ENCODE measurements around the gene ARHGEF12.

ARHGEF12 gene

DNA sequence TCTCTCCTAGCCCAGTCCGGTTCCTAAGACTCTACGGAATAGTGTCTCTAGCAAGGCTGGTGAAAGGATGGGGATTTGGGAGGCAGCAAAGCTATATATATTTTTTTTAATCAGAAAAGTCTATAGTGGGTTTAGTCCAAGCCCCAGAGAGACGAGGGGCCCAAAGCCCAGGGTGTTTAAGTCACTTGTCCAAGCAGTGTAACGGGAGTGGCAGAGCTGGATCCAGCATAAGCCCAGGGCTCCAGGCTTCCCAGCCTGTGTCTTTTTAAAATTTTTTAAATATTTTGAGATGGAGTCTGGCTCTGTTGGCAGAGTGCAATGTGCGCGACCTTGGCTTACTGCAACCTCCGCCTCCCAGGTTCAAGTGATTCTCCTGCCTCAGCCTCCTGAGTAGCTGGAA is 182.1 kb downstream of the ARHGEF12 start:
- no peak for DNase-seq (ENCODE audit: low read depth in 2 of 2)

DNA sequence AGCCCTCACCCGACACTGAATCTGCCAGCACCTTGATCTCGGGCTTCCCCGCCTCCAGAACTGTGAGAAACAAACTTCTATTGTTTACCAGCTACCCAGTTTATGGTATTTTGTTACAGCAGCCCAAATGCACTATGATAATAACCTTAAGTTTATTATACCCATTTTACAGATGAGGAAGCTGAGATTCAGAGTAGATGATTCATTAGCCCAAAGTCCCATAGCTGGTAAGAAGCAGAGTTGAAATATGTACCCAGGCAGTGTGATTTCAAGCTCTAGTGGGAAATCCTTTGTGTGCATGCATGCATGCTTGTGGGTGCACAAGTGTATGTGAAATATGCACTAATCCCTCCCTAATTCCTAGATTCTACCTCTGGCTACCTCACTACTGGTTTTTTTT is 183.3 kb downstream of the ARHGEF12 start:
- no peak for DNase-seq (ENCODE audit: low read depth in 2 of 2)

DNA sequence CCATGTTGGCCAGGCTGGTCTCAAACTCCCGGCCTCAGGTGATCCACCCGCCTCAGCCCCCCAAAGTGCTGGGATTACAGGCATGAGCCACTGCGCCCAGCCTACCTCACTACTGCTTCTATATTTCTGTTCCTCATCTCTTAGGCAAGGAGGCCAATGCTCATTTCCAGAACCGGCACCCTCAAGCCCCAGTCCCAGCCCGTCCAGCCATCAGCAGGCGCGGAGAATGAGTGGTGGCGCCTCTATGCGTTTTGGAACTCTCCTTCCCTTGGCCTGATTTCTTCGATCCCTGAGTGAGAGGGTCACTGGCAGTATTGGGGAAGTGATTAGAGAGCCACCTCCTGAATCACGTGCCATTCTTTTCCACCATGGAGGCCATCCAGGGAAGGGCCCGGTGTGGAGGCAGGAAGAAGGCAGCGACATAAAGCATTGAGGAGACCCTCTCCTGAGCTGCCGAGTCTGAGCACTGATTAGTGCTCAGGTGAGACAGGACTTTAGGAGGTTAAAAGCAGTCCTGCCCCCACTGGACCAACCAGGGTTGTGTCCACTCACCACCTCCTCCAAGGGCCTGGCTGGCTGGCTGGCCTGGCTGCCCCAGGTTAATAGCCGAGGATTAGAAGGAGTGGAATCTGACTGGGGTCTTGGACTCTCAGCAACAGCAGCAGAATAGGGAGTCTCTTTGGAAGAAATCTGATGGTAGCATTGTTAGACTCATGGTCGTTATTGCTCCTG is 184.0 kb downstream of the ARHGEF12 start:
- no peak for DNase-seq (ENCODE audit: low read depth in 2 of 2)

DNA sequence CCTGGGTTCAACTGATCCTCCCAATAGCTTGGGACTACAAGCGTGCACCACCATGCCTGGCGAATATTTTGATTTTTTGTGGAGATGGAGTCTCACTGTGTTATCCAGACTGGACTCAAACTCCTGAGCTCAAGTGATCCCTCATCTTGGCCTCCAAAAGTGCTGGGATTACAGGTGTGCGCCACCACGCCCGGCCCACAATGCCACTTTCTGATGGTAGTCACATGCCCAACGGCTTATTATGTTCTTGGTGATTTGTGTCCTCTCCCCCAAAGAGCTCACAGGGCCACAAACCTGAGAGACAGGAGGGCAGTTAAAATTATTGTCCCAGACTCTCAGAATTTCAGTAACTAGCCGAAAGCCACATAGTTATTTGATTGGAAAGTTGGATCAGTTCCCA is 185.0 kb downstream of the ARHGEF12 start:
- DNase-seq (ENCODE audit: low read depth in 2 of 2) = no peak

DNA sequence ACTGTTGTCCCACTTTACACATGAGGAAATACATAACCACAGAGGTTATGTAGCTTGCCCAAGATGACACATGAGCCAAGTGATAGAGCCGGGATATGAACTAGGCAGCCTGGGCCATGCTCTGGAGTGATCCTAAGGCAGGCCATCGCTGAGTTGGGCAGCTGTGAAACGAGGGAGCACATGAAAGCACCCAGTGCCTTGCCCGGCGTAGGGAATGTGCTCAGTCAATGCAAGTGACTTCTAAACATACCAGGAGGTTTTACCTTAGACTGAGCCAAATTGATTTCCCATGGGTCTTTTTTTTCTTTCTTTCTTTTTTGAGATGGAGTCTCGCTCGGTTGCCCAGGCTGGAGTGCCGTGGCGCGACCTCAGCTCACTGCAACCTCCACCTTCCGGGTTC is 185.8 kb downstream of the ARHGEF12 start:
- DNase-seq (ENCODE audit: low read depth in 2 of 2) = no peak

DNA sequence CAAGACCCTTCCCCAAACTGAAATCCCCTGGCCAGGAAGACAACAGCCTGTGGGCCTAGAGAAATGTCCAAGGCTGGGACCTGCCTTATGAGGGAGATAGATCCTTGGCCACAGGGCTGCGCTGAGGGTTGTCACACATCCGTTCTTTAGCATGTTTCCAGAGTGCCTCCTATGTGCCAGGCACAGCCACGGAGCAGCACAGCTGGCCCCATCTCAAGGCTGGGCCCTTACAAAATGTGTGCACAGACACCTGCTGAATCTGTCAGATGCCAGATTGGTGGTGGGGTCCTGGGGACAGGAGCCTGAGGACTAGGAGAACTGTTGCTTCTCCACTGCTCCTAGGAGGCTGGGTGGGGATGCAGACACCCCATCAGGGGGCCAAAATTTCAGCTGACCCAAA is 186.5 kb downstream of the ARHGEF12 start:
- no peak for DNase-seq (ENCODE audit: low read depth in 2 of 2)

DNA sequence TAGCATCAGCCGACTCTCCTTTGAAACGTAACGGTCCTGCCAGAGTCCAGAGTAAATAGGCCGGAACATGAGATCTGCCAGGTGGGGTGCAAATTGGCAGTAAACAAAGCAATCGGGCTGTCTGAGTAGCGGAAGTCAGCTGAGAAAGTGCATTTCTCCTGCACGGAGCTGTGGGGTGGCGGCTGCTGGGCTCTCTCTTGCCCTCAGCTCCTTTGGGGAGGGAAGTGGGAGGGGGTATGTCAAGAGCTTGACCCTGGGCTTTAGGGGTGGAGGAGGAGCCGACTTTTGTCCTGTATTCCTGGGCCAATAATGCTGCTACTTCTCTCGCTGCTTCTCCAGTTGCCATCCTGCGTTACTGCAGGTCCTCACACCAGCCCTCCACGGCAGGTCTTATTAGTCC is 187.0 kb downstream of the ARHGEF12 start:
- DNase-seq (ENCODE audit: low read depth in 2 of 2) = no peak

DNA sequence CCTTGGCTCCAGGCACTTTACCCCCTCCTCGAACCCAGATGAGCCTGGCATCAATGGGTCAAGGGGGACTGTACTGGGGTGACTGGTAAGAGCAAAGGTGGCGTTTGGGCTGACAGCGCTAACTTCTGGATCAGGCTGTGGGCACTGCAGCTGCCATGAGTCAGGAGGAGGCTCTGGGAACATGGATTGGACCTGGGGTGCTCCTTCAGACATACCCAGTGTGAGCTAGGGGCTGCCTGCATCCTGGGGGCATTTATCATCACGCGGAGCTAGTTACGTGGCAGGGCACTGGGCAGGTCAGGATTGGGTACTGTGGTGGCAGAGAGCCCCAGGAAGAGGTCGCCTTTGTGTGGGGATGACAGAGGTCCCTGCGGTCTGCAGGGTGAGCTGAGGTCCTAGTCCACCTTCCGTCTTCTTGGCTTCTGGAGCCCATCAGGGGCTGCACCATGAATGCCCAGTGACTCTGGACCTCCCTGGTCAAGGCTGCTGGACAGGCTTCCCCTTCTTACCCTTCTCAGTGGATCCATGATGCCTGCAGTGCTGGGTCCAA is 188.4 kb downstream of the ARHGEF12 start:
- DNase-seq (ENCODE audit: low read depth in 2 of 2) = no peak

DNA sequence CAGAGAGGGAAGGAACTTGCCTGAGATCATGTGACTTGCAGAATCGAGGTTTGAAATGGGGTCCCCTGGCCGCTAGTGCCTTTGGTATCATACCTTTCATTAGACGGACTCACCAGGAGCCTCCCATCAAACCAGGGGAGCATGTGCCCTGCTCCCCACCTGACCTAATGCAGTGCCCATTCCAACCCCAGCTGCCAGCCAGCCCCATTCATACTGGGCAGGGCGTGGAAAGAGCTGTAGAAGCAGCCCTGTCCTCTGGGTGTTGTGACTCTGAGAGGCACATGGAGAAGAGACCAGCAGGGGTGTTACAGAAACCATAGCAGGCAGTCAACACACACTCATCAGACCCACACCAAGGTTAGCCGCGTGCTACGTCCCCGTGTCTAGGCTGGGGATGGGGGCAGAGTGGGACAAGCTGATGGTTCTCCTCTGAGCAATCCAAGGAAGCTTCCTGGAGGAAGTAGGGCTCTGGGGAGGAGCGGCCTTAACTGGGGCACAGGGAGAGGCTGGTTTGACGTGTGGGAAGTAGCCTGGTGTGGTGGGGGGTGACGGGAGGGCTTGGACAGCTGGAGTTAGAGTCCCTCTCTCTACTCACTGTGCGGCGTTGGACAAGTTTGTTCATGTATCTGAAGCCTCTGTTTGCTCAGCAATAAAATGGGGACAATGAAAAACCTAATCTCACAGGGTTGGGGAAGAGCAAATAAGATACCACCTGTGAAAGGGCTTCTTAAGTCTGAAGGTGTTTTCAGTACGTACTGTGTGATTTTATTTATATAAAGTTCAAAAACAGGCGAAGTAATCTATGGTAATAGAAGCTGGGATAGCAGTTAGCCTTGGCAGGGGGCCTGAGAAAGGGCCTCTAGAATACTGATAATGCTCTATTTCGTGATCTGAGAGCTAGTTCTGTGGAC is 189.3 kb downstream of the ARHGEF12 start:
- no peak for DNase-seq (ENCODE audit: low read depth in 2 of 2)

DNA sequence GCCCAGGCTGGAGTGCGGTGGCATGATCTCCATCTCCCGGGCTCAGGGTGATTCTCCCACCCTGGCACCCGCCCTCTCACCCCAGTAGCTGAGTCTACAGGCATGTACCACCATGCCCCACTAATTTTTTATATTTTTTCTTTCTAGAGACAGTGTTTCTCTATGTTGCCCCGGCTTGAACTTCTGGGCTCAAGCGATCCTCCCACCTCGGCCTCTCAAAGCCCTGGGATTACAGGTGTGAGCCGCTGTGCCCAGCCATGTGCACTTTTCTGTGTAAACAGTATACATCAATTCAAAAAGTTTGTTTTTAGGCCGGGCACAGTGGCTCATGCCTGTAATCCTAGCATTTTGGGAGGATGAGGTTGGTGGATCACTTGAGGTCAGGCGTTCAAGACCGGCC is 190.0 kb downstream of the ARHGEF12 start:
- no peak for DNase-seq (ENCODE audit: low read depth in 2 of 2)

DNA sequence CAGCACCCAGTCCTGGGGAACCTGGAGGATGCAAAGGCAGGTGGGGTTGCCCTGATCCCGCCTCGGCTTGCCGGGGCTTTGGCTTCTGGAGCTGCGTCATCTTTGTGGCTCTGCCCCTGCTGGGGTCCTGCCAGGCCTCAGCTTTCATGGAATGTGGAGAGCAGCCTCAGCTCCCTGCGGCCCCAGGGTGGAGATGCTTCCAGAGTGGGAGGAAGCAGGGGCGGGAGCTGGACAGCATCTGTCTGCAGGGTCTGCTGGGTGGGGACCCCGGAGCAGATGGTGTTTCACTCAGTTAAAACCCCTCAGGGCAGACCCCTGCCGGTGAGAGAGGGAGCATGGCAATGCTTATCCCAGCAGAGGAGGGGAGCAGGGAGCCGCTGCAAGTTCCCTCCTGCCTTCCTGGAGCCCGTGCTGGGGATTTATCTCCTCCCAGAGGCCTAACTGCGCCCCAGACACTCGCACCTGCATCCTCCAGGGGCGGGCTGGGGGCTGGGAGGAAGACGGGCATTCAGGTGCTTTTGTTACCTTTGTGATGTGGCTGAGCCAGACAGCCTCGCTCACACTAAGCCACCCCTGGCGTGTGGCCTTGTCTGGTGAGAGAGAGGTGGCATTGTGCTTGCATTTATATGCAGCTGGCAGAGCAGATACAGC is 191.0 kb downstream of the ARHGEF12 start:
- no peak for DNase-seq (ENCODE audit: low read depth in 2 of 2)

DNA sequence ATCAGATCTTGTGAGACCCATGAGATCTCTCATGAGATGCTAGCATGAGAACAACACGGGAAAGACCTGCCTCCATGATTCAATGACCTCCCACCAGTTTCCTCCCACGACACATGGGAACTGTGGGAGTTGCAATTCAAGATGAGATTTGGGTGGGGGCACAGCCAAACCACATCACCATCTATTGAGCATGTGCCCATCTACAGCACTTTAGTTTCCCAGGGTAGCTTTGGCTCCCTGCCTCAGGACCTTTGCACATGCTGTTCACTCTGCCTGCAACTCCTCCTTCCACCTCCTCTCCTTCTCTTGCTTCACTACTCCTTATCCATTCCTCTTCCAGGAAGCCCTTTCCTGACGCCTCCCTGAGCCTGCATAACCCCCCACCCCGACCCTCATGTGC is 192.5 kb downstream of the ARHGEF12 start:
- no peak for DNase-seq (ENCODE audit: low read depth in 2 of 2)

DNA sequence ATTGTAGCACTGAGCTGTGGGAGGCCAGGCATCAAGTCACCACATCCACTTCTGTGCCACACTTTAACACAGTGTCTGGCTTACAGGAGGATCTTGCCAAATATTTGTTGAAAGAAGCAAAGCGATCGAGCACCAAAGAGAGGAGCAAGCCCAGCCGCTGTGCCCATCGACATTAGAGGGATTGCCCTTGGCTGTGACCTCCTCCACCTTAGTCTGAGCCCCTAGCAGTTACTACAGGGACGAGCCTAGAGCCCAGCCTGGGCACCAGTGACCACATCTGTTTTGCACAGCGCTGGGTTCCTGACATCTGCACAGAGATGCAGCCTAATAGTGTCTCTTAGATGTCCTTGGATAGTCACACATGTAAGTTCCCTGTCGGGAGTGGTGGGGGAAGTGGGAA is 193.0 kb downstream of the ARHGEF12 start:
- no peak for DNase-seq (ENCODE audit: low read depth in 2 of 2)

DNA sequence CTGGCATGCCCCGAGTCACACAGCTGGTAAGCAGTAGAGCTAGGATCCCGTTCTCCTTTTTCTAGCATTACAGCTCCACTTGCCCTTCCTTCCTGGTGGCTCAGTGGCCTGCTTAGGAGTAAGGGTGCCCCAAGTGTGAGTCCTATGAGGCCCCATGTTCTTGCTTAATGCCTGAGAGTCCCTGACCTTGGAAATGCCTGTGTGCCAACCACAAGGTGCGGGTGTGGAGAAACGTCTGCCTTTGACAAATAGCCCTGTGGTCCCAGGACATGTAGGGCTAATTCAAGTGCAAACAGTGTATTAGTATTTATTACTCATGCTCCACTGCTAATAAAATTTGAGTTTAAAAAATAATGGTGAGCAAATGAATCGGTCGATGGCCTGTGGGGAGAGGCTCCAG is 193.7 kb downstream of the ARHGEF12 start:
- DNase-seq (ENCODE audit: low read depth in 2 of 2) = no peak

DNA sequence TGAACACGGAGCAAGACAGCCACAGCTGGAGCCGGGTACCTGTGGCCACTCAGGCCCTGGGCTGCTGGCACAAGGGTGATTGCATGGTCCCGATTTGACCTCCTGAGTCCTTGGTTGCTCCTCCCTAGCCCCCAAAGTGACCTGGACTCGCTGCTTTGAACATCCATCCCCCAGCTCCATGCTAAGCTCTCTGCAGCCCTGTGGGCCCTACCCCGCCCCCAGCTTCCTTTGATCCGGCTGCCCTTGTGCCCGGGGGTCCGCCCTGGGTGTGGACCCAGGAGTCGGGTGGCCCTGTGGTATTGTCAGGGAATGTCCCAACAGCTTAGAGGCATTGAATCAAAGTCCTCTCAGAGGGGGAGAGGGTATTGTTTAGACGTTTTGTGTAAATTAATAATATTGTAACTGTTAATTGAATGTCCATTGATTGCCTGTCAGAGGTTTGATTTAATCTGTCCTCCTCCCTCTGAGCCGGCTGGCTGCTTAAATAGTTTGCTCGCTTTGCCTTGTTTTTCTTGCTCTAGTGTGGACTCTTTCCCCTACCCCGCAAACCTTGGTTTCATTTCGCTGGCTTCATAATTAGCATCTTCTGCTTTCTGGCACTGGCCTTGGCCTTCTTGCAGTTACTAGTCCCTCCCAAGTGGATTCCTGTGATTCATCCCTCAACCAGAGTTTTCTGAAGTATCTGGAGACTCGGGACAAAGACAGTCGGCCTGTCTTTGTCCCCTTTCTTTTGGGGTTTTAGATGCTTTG is 196.0 kb downstream of the ARHGEF12 start:
- no peak for DNase-seq (ENCODE audit: low read depth in 2 of 2)

DNA sequence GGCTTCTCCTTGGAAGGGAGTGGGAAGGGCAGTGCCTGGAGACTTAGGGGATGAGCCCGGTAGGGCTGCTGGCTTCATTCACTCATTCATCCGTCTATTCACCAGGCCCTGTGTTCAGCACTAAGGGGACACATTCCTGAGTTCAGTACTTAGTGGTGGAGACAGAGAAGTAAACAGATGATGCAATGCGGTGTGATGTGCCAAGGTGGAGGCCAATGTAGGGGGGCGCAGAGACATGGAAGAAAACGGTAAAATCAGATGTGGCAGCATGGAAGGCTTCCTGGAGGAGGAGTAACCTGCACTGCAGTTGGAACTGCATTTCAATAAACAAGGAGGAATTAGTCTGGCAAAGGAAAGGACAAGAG is 196.6 kb downstream of the ARHGEF12 start:
- no peak for DNase-seq (ENCODE audit: low read depth in 2 of 2)

DNA sequence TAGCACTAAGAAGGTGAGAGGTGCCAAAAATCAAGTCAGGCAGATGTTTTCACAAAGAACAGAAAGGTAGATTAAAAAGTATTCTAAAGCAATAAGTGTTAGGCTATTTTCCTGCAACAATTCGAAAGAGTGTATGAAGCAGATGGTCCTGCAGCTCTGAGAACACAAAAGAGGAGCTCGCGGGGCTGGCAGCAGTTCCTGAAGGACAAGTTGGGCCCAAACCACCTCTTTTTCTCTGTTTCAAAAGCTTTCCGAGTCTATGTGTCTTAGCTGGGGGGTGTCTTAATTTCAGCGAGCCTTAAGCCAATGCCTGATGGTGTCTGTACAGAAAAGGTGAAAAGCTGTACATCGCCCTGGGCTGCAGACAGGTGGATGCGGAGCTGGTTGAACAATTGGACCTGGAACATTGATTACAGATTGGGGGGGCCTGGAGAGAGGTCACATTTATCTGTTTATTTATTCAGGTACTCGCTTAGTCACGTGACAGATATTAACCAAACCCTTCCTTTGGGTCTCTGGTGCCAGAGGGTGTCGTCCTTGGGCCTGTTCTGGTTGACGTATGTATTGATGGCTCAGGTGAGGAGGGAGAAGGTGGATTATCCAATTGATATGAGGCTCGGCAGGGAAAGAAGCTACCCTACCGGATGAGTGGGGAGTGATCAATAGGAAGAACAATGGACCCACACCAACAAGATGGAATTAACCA is 200.0 kb downstream of the ARHGEF12 start:
- DNase-seq (ENCODE audit: low read depth in 2 of 2) = no peak

DNA sequence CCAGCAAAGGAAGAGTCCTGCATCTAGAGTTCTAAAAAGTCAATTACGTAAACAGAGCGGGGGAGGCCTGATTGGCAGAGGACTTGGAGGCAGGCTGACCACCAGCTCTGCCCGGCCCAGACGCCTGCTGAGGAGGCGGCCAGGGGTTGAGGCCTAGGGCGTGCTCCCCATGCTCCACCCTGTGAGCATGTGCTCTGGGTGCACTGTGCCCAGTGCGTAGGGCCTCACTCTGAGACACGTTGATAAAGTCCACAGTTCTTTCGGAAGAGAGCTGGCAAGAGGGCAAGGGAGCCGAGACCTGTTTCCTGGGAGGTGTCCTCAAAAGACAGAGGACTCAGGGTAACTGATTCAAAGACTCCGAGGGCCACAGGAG is 200.6 kb downstream of the ARHGEF12 start:
- DNase-seq (ENCODE audit: low read depth in 2 of 2) = no peak

DNA sequence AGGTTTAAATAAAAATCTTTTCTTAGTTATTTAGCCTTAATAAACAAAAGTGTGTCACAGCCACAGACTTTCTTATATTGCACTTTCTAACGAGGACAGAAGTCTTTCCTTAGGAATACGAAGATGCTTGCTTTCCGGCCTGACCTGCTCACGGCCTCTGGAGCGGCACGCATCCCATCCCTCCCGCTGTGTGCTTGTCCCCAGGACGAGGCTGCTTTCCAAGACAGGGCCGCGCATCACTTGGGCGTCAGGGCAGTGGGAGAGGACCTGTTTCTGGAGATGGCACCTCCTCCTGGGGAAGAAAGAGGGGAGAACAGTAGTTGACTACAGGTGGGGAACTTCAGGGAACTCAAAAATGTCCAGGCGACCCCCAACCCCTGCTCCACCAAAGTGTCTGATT is 201.8 kb downstream of the ARHGEF12 start:
- no peak for DNase-seq (ENCODE audit: low read depth in 2 of 2)

DNA sequence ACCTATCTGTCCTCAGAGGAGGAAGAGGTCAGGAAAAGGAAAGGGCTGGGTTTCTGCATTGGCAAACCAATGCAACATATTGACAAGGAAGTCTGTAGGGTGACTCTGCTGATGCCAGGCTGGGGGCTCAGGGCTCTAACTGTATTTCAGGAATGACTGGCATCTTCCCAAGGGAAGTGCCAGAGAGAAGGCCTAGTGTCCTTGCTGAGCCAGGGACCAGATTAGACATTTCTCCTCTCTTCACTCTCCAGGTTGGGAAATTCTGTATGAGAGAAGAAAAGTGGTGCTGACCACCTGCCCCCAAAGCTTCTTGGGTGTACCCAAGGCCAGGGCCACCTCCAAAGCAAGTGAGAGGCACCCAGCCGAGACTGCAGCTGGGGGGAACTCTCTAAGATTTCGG is 202.5 kb downstream of the ARHGEF12 start:
- DNase-seq (ENCODE audit: low read depth in 2 of 2) = no peak
